OCI-LY3 (cell line): ENCODE measurements around the gene TNS3.

ENCODE experiments used
- H2AFZ ChIP-seq: fragments of 200-600, 300-600 bp; shearing (Covaris generic); 2 replicates; pipeline ENCODE4 v1.6.0; 2014; ENCODE audit warnings: antibody characterized with exemption, low read depth, low read length
- H3K27ac ChIP-seq: fragments of 200-600, 300-600 bp; sonication (generic); 2 replicates; pipeline ENCODE4 v1.5.1; 2014; ENCODE audit warnings: mild to moderate bottlenecking, low read length, moderate library complexity, mixed read lengths
- H3K27me3 ChIP-seq: fragments of 200-600, 300-600 bp; sonication (generic); 2 replicates; pipeline ENCODE4 v1.6.1; 2014; ENCODE audit warnings: low read depth, low read length, mixed read lengths
- H3K36me3 ChIP-seq: fragments of 200-600, 300-600 bp; sonication (generic); replicated peaks from 2 replicates; pipeline ENCODE3; 2014; ENCODE audit warnings: low read depth, low read length, mixed read lengths
- H3K4me1 ChIP-seq: fragments of 300-600, 200-600 bp; sonication (generic); 2 replicates; pipeline ENCODE4 v1.6.1; 2014; ENCODE audit warnings: low read length, mixed read lengths
- H3K4me2 ChIP-seq: fragments of 200-600, 300-600 bp; sonication (generic); 2 replicates; pipeline ENCODE4 v1.6.1; 2014; ENCODE audit warnings: low read length, mixed read lengths
- H3K4me3 ChIP-seq: fragments of 300-600, 200-600 bp; sonication (generic); 2 replicates; pipeline ENCODE4 v1.5.1; 2014; ENCODE audit warnings: antibody characterized with exemption, mild to moderate bottlenecking, low read length, moderate library complexity
- H3K79me2 ChIP-seq: fragments of 300-600, 200-600 bp; shearing (Covaris generic); 2 replicates; pipeline ENCODE4 v1.6.1; 2014; ENCODE audit warnings: mild to moderate bottlenecking, low read length, mixed read lengths
- H3K9ac ChIP-seq: fragments of 300-600, 200-600 bp; shearing (Covaris generic); 2 replicates; pipeline ENCODE4 v1.6.0; 2014; ENCODE audit warnings: mild to moderate bottlenecking, low read length, moderate library complexity
- H3K9me3 ChIP-seq: fragments of 200-600, 300-600 bp; shearing (Covaris generic); 2 replicates; pipeline ENCODE4 v1.6.1; 2014; ENCODE audit warnings: low read length, mixed read lengths; ENCODE audit not compliant: insufficient read depth
- H4K20me1 ChIP-seq: fragments of 200-600, 300-600 bp; sonication (generic); 2 replicates; pipeline ENCODE4 v1.6.1; 2016; ENCODE audit warnings: low read length, mixed read lengths; ENCODE audit not compliant: insufficient read depth
- EZH2phosphoT487 ChIP-seq: fragments of 200-600 bp; shearing (Covaris generic); IDR thresholded peaks from 2 replicates; pipeline ENCODE4 v1.6.1; 2018; ENCODE audit warnings: antibody characterized with exemption, mixed run types, low read depth
- TF ChIP-seq, protein P1 (sequence below): fragments of 200-600, 300-600 bp; sonication (generic); IDR thresholded peaks from 2 replicates; pipeline ENCODE4 v1.5.1; 2014; ENCODE audit warnings: antibody characterized with exemption, low read length, low read depth

TNS3 gene

DNA sequence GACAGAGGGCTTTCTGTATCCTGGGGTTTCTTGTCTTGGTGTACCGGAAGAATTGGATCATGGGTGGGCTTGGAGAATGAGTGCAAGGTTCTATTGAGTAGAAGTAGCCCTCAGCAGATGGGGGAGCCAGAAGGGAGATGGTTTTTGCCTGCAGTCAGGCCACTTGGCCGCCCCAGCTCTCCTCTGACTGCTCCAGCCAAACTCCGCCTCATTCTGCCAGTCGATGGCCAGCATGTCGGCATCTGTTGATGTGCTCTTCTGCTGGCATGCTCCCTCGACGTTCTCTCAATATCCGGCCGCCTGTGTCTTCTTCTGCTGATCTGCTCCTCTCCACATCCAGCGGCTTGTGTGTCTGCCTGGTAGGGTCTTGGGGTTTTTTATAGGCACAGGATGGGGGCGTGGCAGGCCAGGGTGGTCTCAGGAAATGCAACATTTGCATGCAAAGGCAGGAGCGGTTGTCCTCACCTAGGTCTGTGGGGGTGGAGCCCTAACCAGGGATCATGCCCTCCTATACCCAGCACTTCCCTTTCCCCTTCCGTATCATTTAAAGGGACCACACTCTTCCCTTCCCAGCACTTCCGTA is 40.2 kb upstream of the TNS3 start:
- TF ChIP-seq, protein P1, sequence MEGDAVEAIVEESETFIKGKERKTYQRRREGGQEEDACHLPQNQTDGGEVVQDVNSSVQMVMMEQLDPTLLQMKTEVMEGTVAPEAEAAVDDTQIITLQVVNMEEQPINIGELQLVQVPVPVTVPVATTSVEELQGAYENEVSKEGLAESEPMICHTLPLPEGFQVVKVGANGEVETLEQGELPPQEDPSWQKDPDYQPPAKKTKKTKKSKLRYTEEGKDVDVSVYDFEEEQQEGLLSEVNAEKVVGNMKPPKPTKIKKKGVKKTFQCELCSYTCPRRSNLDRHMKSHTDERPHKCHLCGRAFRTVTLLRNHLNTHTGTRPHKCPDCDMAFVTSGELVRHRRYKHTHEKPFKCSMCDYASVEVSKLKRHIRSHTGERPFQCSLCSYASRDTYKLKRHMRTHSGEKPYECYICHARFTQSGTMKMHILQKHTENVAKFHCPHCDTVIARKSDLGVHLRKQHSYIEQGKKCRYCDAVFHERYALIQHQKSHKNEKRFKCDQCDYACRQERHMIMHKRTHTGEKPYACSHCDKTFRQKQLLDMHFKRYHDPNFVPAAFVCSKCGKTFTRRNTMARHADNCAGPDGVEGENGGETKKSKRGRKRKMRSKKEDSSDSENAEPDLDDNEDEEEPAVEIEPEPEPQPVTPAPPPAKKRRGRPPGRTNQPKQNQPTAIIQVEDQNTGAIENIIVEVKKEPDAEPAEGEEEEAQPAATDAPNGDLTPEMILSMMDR, result no peak
- TF ChIP-seq EZH2phosphoT487, result no peak
- Histone ChIP-seq H3K27me3 (no peaks in the 10 kb centered on the region), H3K9me3 (no peaks in the 10 kb centered on the region), H2AFZ (no peak overlapping the region), H3K4me1 (peaks cover under 1% of the 10 kb centered on the region; the same call in 1 of the 2 replicates), H3K79me2 (no peaks in the 10 kb centered on the region), H3K4me2 (no peak overlapping the region), H3K27ac (no peak overlapping the region), H3K4me3 (no peak overlapping the region), H3K36me3 (no peaks in the 10 kb centered on the region), H4K20me1 (no peaks in the 10 kb centered on the region), H3K9ac (no peak overlapping the region)

GRCh38 chr7:47621347-47621746 is 39.4 kb upstream of the TNS3 start:
- TF ChIP-seq EZH2phosphoT487, result no peak
- TF ChIP-seq, protein P1, result no peak
- H3K27ac ChIP-seq, result no peak overlapping the region
- H2AFZ ChIP-seq, result no peak overlapping the region
- no peaks in the 10 kb centered on the region for H4K20me1 ChIP-seq
- H3K9ac ChIP-seq, result no peak overlapping the region
- H3K27me3 ChIP-seq, result no peaks in the 10 kb centered on the region
- H3K79me2 ChIP-seq, result no peaks in the 10 kb centered on the region
- no peaks in the 10 kb centered on the region for H3K9me3 ChIP-seq
- H3K4me3 ChIP-seq, result no peak overlapping the region
- H3K36me3 ChIP-seq, result no peaks in the 10 kb centered on the region
- H3K4me1 ChIP-seq, result no peaks in the 10 kb centered on the region
- no peak overlapping the region for H3K4me2 ChIP-seq

DNA sequence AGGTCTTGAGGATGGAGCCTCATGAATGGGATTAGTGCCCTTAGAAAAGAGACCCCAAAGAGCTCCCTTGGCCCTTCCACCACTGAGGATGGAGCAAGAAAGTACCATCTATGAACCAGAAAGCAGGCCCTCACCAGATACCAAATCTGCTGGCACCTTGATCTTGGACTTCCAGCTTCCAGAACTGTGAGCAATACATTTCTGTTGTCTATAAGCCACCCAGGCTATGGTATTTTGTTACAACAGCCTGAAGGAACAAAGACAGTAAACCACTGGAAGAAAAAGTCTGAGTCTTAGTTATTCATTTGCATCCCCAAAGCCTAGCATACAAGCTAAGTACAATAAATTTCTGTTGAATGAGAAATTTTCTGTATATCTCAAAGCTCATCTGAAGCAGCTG is 37.9 kb upstream of the TNS3 start:
- Histone ChIP-seq H3K4me1 (no peaks in the 10 kb centered on the region), H3K27ac (no peak overlapping the region), H3K36me3 (no peaks in the 10 kb centered on the region), H3K4me3 (no peak overlapping the region), H4K20me1 (no peaks in the 10 kb centered on the region), H3K9me3 (no peaks in the 10 kb centered on the region), H2AFZ (no peak overlapping the region), H3K4me2 (no peak overlapping the region), H3K27me3 (no peaks in the 10 kb centered on the region), H3K79me2 (no peaks in the 10 kb centered on the region), H3K9ac (no peak overlapping the region)
- TF ChIP-seq, protein P1, result no peak
- no peak for TF ChIP-seq EZH2phosphoT487

GRCh38 chr7:47617131-47617530 is 35.2 kb upstream of the TNS3 start:
- no peak overlapping the region for H3K9ac ChIP-seq
- H3K4me1 ChIP-seq, result no peaks in the 10 kb centered on the region
- no peaks in the 10 kb centered on the region for H3K9me3 ChIP-seq
- H3K4me2 ChIP-seq, result no peak overlapping the region
- no peaks in the 10 kb centered on the region for H3K79me2 ChIP-seq
- H3K36me3 ChIP-seq, result no peaks in the 10 kb centered on the region
- no peak overlapping the region for H3K27ac ChIP-seq
- H3K27me3 ChIP-seq, result no peaks in the 10 kb centered on the region
- TF ChIP-seq, protein P1, result no peak
- no peak for TF ChIP-seq EZH2phosphoT487
- no peak overlapping the region for H3K4me3 ChIP-seq
- H2AFZ ChIP-seq, result no peak overlapping the region
- H4K20me1 ChIP-seq, result no peaks in the 10 kb centered on the region
